Natural killer cell (primary cell): Measurements from ENCODE around the gene ZFP42. TPM values are rescaled to one million over a fixed set of nuclear protein-coding genes. Genes with fewer than 3 reads are reported as not detected.

Experiments used
- ATAC-seq, 3 donors: fragments of 150-1000 bp in 2 of 3; fragments of 200-7000 bp in 1 of 3; cut with Tn5 transposase; 1 replicate in 1 of 3; 2 replicates in 2 of 3; pipeline ENCODE4 v1.10.0; 2021; ENCODE audit warnings: mild to moderate bottlenecking in 2 of 3, moderate library complexity in 2 of 3
- DNase-seq, 2 donors: peaks; one replicate each; pipeline versions ENCODE4 v3.0.0 to v3.0.0-alpha.2; 2013 to 2021; ENCODE audit warnings: mixed read lengths in 1 of 2
- H3K27ac ChIP-seq: one replicate; pipeline ENCODE4 v1.5.1; 2013; ENCODE audit warnings: mild to moderate bottlenecking, low read length
- H3K27me3 ChIP-seq: one replicate; pipeline ENCODE4 v1.6.1; 2013; ENCODE audit warnings: low read length; ENCODE audit not compliant: control insufficient read depth, insufficient read depth
- H3K36me3 ChIP-seq: one replicate; pipeline ENCODE4 v1.6.1; 2013; ENCODE audit warnings: low read length; ENCODE audit not compliant: control insufficient read depth, insufficient read depth
- H3K4me1 ChIP-seq: one replicate; pipeline ENCODE4 v1.6.1; 2013; ENCODE audit warnings: low read length; ENCODE audit not compliant: control insufficient read depth, insufficient read depth
- H3K4me3 ChIP-seq: one replicate; pipeline ENCODE4 v1.5.1; 2013; ENCODE audit warnings: low read length
- H3K9me3 ChIP-seq: one replicate; pipeline ENCODE4 v1.6.1; 2013; ENCODE audit warnings: low read length; ENCODE audit not compliant: control insufficient read depth, insufficient read depth
- H3K27ac Mint-ChIP-seq, 2 donors: one replicate each; pipeline ENCODE4 v1.8.0; 2022; ENCODE audit warnings: mild to moderate bottlenecking in 2 of 2, mixed read lengths in 2 of 2, moderate library complexity in 1 of 2
- H3K27me3 Mint-ChIP-seq, 2 donors: one replicate each; pipeline ENCODE4 v1.8.0; 2022; ENCODE audit warnings: low read depth in 2 of 2, mixed read lengths in 2 of 2
- H3K36me3 Mint-ChIP-seq: one replicate; pipeline ENCODE4 v1.8.0; 2022; ENCODE audit warnings: mixed read lengths
- H3K4me1 Mint-ChIP-seq, 2 donors: one replicate each; pipeline ENCODE4 v1.8.0; 2022; ENCODE audit warnings: mixed read lengths in 2 of 2
- H3K4me3 Mint-ChIP-seq: one replicate; pipeline ENCODE4 v1.8.0; 2022; ENCODE audit warnings: mild to moderate bottlenecking, moderate library complexity, mixed read lengths
- H3K9me3 Mint-ChIP-seq, 2 donors: one replicate each; pipeline ENCODE4 v1.8.0; 2022; ENCODE audit warnings: mixed read lengths in 2 of 2
- WGBS: methylation state at CpG from one replicate; pipeline ENCODE4 v1.1.7; 2013; ENCODE audit warnings: missing lambda C conversion rate; ENCODE audit not compliant: insufficient coverage; 5-methylcytosine and 5-hydroxymethylcytosine counted together
- intact Hi-C: fragments of 100-400 bp; cut with micrococcal nuclease; formaldehyde crosslinking; loops from one replicate; pipeline ENCODE4 v1.14.2; 2022
- total RNA-seq, 4 donors: library from RNA; stranded (reverse); fragments of 120-200 nt in 1 of 4; gene quantifications; one replicate each; pipeline versions ENCODE4 v1.2.3 to v1.2.4, GENCODE V29; 2013 to 2022
- TF ChIP-seq, protein P1 (sequence below): fragments of 200-600 bp; IDR thresholded peaks from one replicate; pipeline ENCODE4 v1.8.0; 2022; ENCODE audit warnings: antibody characterized with exemption

ZFP42 gene
- total RNA-seq, 3 donors from 2014 or later (not counting 1 experiment from before 2014, with no cell fraction given) = not detected

DNA sequence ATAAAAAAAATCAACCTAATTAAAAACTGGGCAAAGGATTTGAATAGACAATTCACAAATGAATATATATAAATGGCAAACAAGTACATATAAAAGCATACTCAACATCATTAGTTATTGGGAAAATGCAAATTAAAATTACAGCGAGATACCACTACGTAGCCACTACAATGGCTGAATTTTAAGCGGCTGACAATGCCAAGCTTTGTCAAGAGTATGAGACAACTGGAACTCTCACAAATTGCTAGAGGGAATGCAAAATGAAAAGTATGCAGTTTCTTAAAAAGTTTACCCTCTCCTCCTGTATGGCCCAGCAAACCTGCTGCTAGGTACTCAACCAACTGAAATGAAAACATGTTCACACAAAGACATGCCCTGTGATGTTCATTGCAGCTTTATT, 34.8 kb downstream of the ZFP42 start:
- H3K4me3 ChIP-seq = no peak overlapping the region
- ATAC-seq (no peak), DNase-seq (no peak)
- no peak overlapping the region for H3K27ac ChIP-seq
- TF ChIP-seq, protein P1, sequence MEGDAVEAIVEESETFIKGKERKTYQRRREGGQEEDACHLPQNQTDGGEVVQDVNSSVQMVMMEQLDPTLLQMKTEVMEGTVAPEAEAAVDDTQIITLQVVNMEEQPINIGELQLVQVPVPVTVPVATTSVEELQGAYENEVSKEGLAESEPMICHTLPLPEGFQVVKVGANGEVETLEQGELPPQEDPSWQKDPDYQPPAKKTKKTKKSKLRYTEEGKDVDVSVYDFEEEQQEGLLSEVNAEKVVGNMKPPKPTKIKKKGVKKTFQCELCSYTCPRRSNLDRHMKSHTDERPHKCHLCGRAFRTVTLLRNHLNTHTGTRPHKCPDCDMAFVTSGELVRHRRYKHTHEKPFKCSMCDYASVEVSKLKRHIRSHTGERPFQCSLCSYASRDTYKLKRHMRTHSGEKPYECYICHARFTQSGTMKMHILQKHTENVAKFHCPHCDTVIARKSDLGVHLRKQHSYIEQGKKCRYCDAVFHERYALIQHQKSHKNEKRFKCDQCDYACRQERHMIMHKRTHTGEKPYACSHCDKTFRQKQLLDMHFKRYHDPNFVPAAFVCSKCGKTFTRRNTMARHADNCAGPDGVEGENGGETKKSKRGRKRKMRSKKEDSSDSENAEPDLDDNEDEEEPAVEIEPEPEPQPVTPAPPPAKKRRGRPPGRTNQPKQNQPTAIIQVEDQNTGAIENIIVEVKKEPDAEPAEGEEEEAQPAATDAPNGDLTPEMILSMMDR = no peak
- H3K36me3 ChIP-seq = no peaks in the 10 kb centered on the region
- no peaks in the 10 kb centered on the region for H3K4me1 Mint-ChIP-seq
- no peaks in the 10 kb centered on the region for H3K36me3 Mint-ChIP-seq
- H3K4me1 ChIP-seq = no peaks in the 10 kb centered on the region
- H3K4me3 Mint-ChIP-seq = no peak overlapping the region
- 95% methylated on average over 3 of the region's 3 CpGs for WGBS
- peaks cover 8% of the 10 kb centered on the region for H3K9me3 ChIP-seq
- no peaks in the 10 kb centered on the region for H3K27me3 Mint-ChIP-seq
- intact Hi-C loops = no loop called here
- H3K27me3 ChIP-seq = no peaks in the 10 kb centered on the region
- H3K9me3 Mint-ChIP-seq = peaks cover 16% of the 10 kb centered on the region in 2 donors
- H3K27ac Mint-ChIP-seq = no peak overlapping the region

DNA sequence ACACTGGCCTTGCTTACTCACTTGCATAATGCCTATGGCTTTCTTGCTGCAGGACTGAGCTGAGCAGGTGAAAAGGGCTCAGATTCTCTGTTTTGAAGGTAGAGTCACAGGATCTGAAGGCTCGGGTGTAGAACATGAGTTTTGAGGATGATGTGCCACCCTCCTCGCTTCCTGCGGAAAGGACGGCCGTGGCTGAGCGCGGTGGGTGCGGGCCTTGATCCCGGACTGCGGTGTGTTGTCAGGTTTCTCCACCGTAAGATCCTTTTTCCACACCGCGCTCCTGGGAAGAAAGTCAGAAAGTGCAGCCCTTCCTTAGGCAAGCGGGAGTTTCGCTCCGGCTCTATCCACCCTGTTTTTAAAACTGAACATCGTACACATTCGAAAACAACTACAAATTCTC, 36.2 kb downstream of the ZFP42 start:
- no peaks in the 10 kb centered on the region for H3K27me3 Mint-ChIP-seq
- peaks cover 11% of the 10 kb centered on the region for H3K9me3 ChIP-seq
- H3K4me3 ChIP-seq = no peak overlapping the region
- intact Hi-C loops = no loop called here
- H3K36me3 ChIP-seq = no peaks in the 10 kb centered on the region
- H3K36me3 Mint-ChIP-seq = no peaks in the 10 kb centered on the region
- H3K27ac Mint-ChIP-seq = no peak overlapping the region
- ATAC-seq (no peak), DNase-seq (no peak)
- H3K4me1 Mint-ChIP-seq = no peaks in the 10 kb centered on the region
- no peaks in the 10 kb centered on the region for H3K27me3 ChIP-seq
- no peak overlapping the region for H3K27ac ChIP-seq
- H3K4me3 Mint-ChIP-seq = no peak overlapping the region
- 9% methylated on average over 16 of the region's 18 CpGs for WGBS
- TF ChIP-seq, protein P1 = no peak
- H3K9me3 Mint-ChIP-seq = peaks cover 15 to 16% of the 10 kb centered on the region in 2 donors
- H3K4me1 ChIP-seq = no peaks in the 10 kb centered on the region

DNA sequence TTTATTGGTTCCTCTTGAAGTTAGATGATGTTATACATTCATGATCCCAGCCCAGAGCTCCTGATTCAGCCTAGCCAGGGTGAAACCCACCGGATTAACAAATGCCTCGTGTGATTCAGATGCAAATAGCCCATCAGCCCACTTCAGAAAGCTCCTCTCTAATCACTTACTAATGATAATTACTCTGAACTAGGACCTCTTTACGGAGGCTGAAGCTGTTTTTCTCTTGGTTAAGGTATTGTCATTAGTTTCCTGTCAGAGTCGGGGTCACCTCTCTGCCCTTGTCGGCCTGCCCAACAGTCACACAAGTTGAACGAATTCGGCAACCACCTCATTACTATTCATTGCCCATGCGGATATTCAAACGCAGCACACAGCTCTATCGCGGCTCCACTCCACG, 36.6 kb downstream of the ZFP42 start:
- no peaks in the 10 kb centered on the region for H3K4me1 ChIP-seq
- peaks cover 11% of the 10 kb centered on the region for H3K9me3 ChIP-seq
- H3K4me3 Mint-ChIP-seq = no peak overlapping the region
- ATAC-seq = no peak
- H3K27me3 ChIP-seq = no peaks in the 10 kb centered on the region
- H3K27ac Mint-ChIP-seq = no peak overlapping the region
- TF ChIP-seq, protein P1 = no peak
- WGBS = 7% methylated on average over 11 of the region's 12 CpGs
- peaks cover 14 to 15% of the 10 kb centered on the region in 2 donors for H3K9me3 Mint-ChIP-seq
- no peaks in the 10 kb centered on the region for H3K36me3 Mint-ChIP-seq
- H3K36me3 ChIP-seq = no peaks in the 10 kb centered on the region
- DNase-seq = no peak
- H3K27me3 Mint-ChIP-seq = no peaks in the 10 kb centered on the region
- H3K27ac ChIP-seq = no peak overlapping the region
- no peak overlapping the region for H3K4me3 ChIP-seq
- intact Hi-C loops = no loop called here
- no peaks in the 10 kb centered on the region for H3K4me1 Mint-ChIP-seq

DNA sequence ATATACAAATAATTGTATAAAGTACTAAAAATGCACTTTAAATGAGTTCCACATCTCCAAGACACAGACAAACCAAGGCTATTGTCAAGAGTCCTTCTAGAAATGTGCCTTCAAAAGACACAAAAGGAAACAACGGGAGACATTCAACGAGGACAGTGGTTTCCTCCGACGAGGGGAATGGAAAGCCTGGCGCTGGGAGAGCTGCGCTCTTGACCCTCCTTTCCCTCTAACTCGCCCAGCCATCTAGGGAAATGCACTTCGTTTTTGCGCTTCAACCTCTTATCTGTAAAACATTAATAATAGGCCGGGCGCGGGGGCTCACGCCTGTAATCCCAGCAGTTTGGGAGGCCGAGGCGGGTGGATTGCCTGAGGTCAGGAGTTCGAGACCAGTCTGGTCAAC, 37.0 kb downstream of the ZFP42 start:
- Mint-ChIP-seq H3K4me1 (no peaks in the 10 kb centered on the region), H3K27ac (no peak overlapping the region), H3K36me3 (no peaks in the 10 kb centered on the region), H3K27me3 (no peaks in the 10 kb centered on the region), H3K9me3 (peaks cover 10 to 11% of the 10 kb centered on the region in 2 donors), H3K4me3 (no peak overlapping the region)
- no peaks in the 10 kb centered on the region for H3K4me1 ChIP-seq
- peaks cover 11% of the 10 kb centered on the region for H3K9me3 ChIP-seq
- no peaks in the 10 kb centered on the region for H3K36me3 ChIP-seq
- ATAC-seq (no peak), DNase-seq (no peak)
- 25% methylated on average over 16 of the region's 16 CpGs for WGBS
- intact Hi-C loops = no loop called here
- no peak overlapping the region for H3K4me3 ChIP-seq
- TF ChIP-seq, protein P1 = no peak
- no peaks in the 10 kb centered on the region for H3K27me3 ChIP-seq
- no peak overlapping the region for H3K27ac ChIP-seq
